GM12878 (cell line): Measurements from ENCODE around the gene CENPA. TPM values are rescaled to one million over a fixed set of nuclear protein-coding genes. Genes with fewer than 3 reads are reported as not detected.
"Not testable (repeated sequence)": the region's sequence is repeated elsewhere in the genome, so short reads cannot be mapped to it uniquely, and the experiment has no call there.

Experiments
- ATAC-seq: fragments of 200-7000 bp; cut with Tn5 transposase; 3 replicates; pipeline ENCODE4 v1.9.1; 2020; ENCODE audit warnings: mild to moderate bottlenecking, moderate library complexity
- BruUV-seq: library from RNA; stranded (reverse); fragments of 400-500 nt; replicated peaks from 2 replicates; lab custom pipeline; 2021; lab: Mats Ljungman, UMichigan
- CTCF ChIA-PET: fragments of 300-600 bp; sonication (Branson Sonifier 250); formaldehyde crosslinking; extraction: SDS; loops from one replicate; lab custom pipeline; 2021; ENCODE audit warnings: inconsistent platforms; lab: Yijun Ruan, JAX
- POLR2A ChIA-PET: fragments of 350-600 bp; formaldehyde crosslinking; extraction: SDS; loops from one replicate; lab custom pipeline; 2021; ENCODE audit warnings: inconsistent platforms; lab: Charles Lee
- RAD21 ChIA-PET: fragments of 300-600 bp; sonication (Branson Sonifier 250); formaldehyde crosslinking; loops from one replicate; lab custom pipeline; 2023; ENCODE audit warnings: antibody characterized with exemption; ENCODE audit not compliant: unreplicated experiment; lab: Charles Lee
- SMC1A ChIA-PET: fragments of 300-600 bp; sonication (Branson Sonifier 250); formaldehyde crosslinking; loops from one replicate; lab custom pipeline; 2023; ENCODE audit not compliant: unreplicated experiment, uncharacterized antibody; lab: Charles Lee
- DNase-seq: peaks from one replicate; pipeline ENCODE4 v3.0.0-alpha.2; 2011; ENCODE audit warnings: low read depth, low spot score
- FAIRE-seq: peaks from 3 replicates; lab custom pipeline; 2011; peaks lifted over from hg19 to GRCh38; lab: Jason Lieb, UNC
- H2AFZ ChIP-seq: 2 replicates; pipeline ENCODE4 v1.6.0; 2011; ENCODE audit warnings: low read depth, low read length, control low read depth; ENCODE audit not compliant: control insufficient read depth
- H3K27ac ChIP-seq: 2 replicates; pipeline ENCODE4 v1.5.1; 2011; ENCODE audit warnings: control low read depth; ENCODE audit not compliant: control insufficient read depth, insufficient read depth
- H3K27me3 ChIP-seq, 2 experiments: replicated peaks in 1 of 2; 2 replicates each; pipeline versions ENCODE4 v1.6.0 to v1.6.1; 2011; ENCODE audit warnings: low read length in 1 of 2; ENCODE audit not compliant: control insufficient read depth in 2 of 2, insufficient read depth in 2 of 2
- H3K36me3 ChIP-seq, 2 experiments: 2 replicates each; pipeline ENCODE4 v1.5.1; 2011; ENCODE audit warnings: low read length in 1 of 2; ENCODE audit not compliant: control insufficient read depth in 2 of 2, insufficient read depth in 2 of 2
- H3K4me1 ChIP-seq: 2 replicates; pipeline ENCODE4 v1.6.1; 2011; ENCODE audit warnings: mild to moderate bottlenecking, low read length, moderate library complexity, mixed read lengths; ENCODE audit not compliant: control insufficient read depth, insufficient read depth
- H3K4me2 ChIP-seq: 2 replicates; pipeline ENCODE4 v1.6.0; 2011; ENCODE audit warnings: control low read depth; ENCODE audit not compliant: control insufficient read depth, insufficient read depth
- H3K4me3 ChIP-seq: fragments of 200-600 bp; sonication (generic); 2 replicates; pipeline ENCODE4 v1.5.1; 2016
- H3K79me2 ChIP-seq: 2 replicates; pipeline ENCODE4 v1.6.0; 2011; ENCODE audit warnings: low read length; ENCODE audit not compliant: control insufficient read depth, insufficient read depth
- H3K9ac ChIP-seq: 2 replicates; pipeline ENCODE4 v1.8.0; 2011; ENCODE audit warnings: low read length, control low read depth, mixed read lengths; ENCODE audit not compliant: control insufficient read depth, insufficient read depth
- H3K9me3 ChIP-seq: replicated peaks from 3 replicates; pipeline ENCODE4 v1.5.1; 2011; ENCODE audit warnings: mild to moderate bottlenecking, low read length; ENCODE audit not compliant: control insufficient read depth, insufficient read depth
- H4K20me1 ChIP-seq: 2 replicates; pipeline ENCODE4 v1.6.0; 2011; ENCODE audit not compliant: control insufficient read depth, insufficient read depth
- CHD4 ChIP-seq: fragments of 200-600 bp; sonication (generic); IDR thresholded peaks from 2 replicates; pipeline ENCODE4 v1.6.1; 2016; ENCODE audit warnings: mild to moderate bottlenecking
- FOS ChIP-seq: IDR thresholded peaks from 3 replicates; pipeline ENCODE4 v1.6.1; 2011; ENCODE audit warnings: borderline replicate concordance; ENCODE audit not compliant: insufficient read length; ENCODE audit errors: extremely low read depth
- FOXM1 ChIP-seq: IDR thresholded peaks from 2 replicates; pipeline ENCODE4 v1.6.1; 2012; ENCODE audit warnings: low read depth, mild to moderate bottlenecking, inconsistent platforms, low read length, moderate library complexity
- NFYA ChIP-seq: IDR thresholded peaks from 2 replicates; pipeline ENCODE4 v1.6.1; 2011; ENCODE audit warnings: low read depth, mild to moderate bottlenecking, low read length, improper control_type of control experiment, borderline replicate concordance
- PAX8 ChIP-seq: fragments of 450-650 bp; IDR thresholded peaks from 2 replicates; pipeline ENCODE4 v1.6.1; 2017; ENCODE audit warnings: mild to moderate bottlenecking, moderate library complexity
- RAD51 ChIP-seq: fragments of 450-650 bp; IDR thresholded peaks from 2 replicates; pipeline ENCODE4 v1.6.1; 2016; ENCODE audit warnings: moderate library complexity, mild to moderate bottlenecking, inconsistent platforms
- RCOR1 ChIP-seq: conservative IDR thresholded peaks from 2 replicates; pipeline ENCODE4 v1.6.1; 2012; ENCODE audit warnings: low read depth, low read length, improper control_type of control experiment
- TCF3 ChIP-seq: IDR thresholded peaks from 2 replicates; pipeline ENCODE4 v1.6.1; 2012; ENCODE audit warnings: low read depth, mild to moderate bottlenecking, low read length, borderline replicate concordance; ENCODE audit not compliant: insufficient read depth
- ZSCAN29 ChIP-seq: fragments of 450-650 bp; IDR thresholded peaks from 2 replicates; pipeline ENCODE4 v1.6.1; 2017; ENCODE audit warnings: mild to moderate bottlenecking, moderate library complexity
- WGBS: methylation state at CpG from one replicate; pipeline ENCODE4 v1.1.6; 2016; ENCODE audit warnings: low lambda C conversion rate; ENCODE audit not compliant: insufficient replicate concordance, insufficient coverage; ENCODE audit errors: missing lambda C conversion rate; 5-methylcytosine and 5-hydroxymethylcytosine counted together
- in situ Hi-C: fragments of 300-500 bp; cut with MboI; formaldehyde crosslinking; loops from 9 replicates; pipeline ENCODE4 v1.14.3; 2018; ENCODE audit warnings: mixed read lengths
- intact Hi-C: fragments of 100-400 bp; cut with micrococcal nuclease; formaldehyde crosslinking; loops from one replicate; pipeline ENCODE4 v1.14.2; 2022; ENCODE audit not compliant: unreplicated experiment
- polyA plus RNA-seq, 11 experiments: library from polyadenylated mRNA; depleted of rRNA in 4 of 11; unstranded in 6 of 11; stranded (reverse) in 5 of 11; fragments of >200 nt; fragmentation: Nextera tagmentation in 4 of 11; fragmentation: Illumina TruSeq in 1 of 11; extraction: Ambion mirVana in 4 of 11; extraction: Trizol in 1 of 11; gene quantifications; 1 replicate in 1 of 11; 2 replicates in 10 of 11; pipeline versions ENCODE4 v1.2.1 to v1.2.3, GENCODE V29; 2011 to 2016; ENCODE audit warnings: inconsistent platforms in 2 of 11, missing spikeins in 2 of 11, low read depth in 1 of 11
- total RNA-seq, 4 experiments: library from RNA; depleted of rRNA in 3 of 4; stranded (reverse); fragments of >200 nt in 3 of 4; fragmentation: Illumina TruSeq in 1 of 4; extraction: Trizol in 1 of 4; gene quantifications; 2 replicates each; pipeline versions ENCODE4 v1.2.1 to v1.2.3, GENCODE V29; 2013 to 2021
- TF ChIP-seq, protein P1 (sequence below): IDR thresholded peaks from 2 replicates; pipeline ENCODE4 v1.6.1; 2011; ENCODE audit warnings: borderline replicate concordance, low read depth, mild to moderate bottlenecking, moderate library complexity, mixed read lengths, low read length; ENCODE audit not compliant: insufficient read depth; ENCODE audit errors: extremely low read length
- TF ChIP-seq, protein P2 (sequence below): fragments of 450-650 bp; IDR thresholded peaks from 2 replicates; pipeline ENCODE4 v1.6.1; 2017; ENCODE audit warnings: mild to moderate bottlenecking, moderate library complexity

The CENPA gene
- total and polyA plus RNA-seq, 10 of the 15 experiments (the other 5 are each of a cell fraction or from before 2014, with no cell fraction given): 8.1 to 66.6 (median 36.7) TPM

DNA sequence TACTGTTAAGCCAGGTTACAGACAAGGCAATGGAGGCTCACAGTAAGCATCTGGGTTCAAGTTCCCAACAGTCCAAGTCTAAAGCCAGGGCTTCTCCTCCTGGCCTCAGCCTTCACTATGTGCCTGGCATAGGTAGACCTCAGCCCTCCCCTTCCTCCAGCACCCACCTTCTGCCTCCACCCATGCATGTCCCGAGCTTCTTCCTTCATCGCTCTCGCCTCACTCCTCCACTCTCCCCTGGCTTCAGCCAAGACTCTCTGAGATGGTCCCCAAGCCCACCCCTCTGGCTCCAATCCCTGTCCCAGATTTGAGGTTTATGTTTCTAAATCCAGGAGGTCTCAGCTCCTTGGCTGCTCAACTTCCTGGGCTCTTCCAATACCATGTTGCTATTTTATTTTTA is 26.9 kb downstream of the CENPA start (continued):
- TF ChIP-seq CHD4: no peak

DNA sequence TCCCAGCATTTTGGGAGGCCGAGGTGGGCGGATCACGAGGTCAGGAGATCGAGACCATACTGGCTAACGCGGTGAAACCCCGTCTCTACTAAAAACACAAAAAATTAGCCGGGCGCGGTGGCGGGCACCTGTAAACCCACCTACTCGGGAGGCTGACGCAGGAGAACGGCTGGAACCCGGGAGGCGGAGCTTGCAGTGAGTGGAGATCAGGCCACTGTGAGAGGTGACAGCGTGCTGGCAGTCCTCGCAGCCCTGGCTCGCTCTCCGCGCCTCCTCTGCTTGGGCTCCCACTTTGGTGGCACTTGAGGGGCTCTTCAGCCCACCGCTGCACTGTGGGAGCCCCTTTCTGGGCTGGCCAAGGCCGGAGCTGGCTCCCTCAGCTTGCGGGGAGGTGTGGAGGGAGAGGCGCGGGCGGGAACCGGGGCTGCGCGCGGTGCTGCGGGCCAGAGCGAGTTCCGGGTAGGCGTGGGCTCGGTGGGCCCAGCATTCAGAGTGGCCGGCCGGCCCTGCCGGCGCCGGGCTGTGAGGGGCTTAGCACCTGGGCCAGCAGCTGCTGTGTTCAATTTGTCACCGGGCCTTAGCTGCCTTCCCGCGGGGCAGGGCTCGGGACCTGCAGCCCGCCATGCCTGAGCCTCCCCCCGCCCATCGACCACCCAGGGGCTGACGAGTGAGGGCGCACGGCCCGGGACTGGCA is 28.4 kb downstream of the CENPA start:
- SMC1A ChIA-PET, ATAC-seq, CTCF ChIA-PET, H3K36me3 ChIP-seq, FAIRE-seq, POLR2A ChIA-PET, H3K9ac ChIP-seq, DNase-seq, intact Hi-C loops, H3K9me3 ChIP-seq, H3K4me3 ChIP-seq, H4K20me1 ChIP-seq, H3K27ac ChIP-seq, BruUV-seq, H2AFZ ChIP-seq, in situ Hi-C loops, H3K27me3 ChIP-seq, H3K4me1 ChIP-seq, RAD21 ChIA-PET, H3K79me2 ChIP-seq, H3K4me2 ChIP-seq: not testable (repeated sequence)
- 80% methylated on average over 44 of the region's 52 CpGs for WGBS

DNA sequence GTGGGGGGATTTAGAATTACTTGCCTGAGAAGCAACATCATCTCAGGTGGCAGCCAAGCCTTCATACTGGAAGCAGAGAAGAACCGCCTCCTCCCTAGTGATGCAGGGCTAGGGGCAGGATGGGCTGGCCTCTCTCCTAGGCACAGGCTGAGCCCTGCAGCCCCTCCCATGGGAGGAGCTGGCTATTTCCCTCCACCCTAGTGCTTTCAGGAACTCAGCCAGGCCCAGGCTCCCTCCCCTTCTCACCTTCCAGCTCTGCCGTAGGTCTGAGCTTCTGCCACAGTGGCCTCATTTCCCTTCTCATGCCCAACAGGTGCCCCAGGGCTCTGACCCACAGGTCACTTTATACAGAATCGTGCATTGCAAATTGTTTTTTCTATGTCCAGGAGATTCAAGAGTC is 31.0 kb downstream of the CENPA start:
- H2AFZ ChIP-seq: no peak overlapping the region
- no peaks in the 10 kb centered on the region for H3K79me2 ChIP-seq
- BruUV-seq: no TSS peak
- no peak overlapping the region for H3K4me3 ChIP-seq
- ATAC-seq: no peak
- intact Hi-C loops: no loop called here
- H3K36me3 ChIP-seq: no peaks in the 10 kb centered on the region
- WGBS: 67% methylated on average over 3 of the region's 3 CpGs
- H3K9me3 ChIP-seq: no peaks in the 10 kb centered on the region
- FAIRE-seq: no peak
- H3K27ac ChIP-seq: no peak overlapping the region
- ChIA-PET POLR2A (interaction anchor here (0.6 kb wide), 1 partner anchor 91 kb away, joined by 4 read pairs; no protein-coding TSS in a partner anchor), SMC1A (no interaction called here), RAD21 (no interaction called here), CTCF (no interaction called here)
- H3K4me1 ChIP-seq: no peaks in the 10 kb centered on the region
- in situ Hi-C loops: no loop called here
- H4K20me1 ChIP-seq: no peaks in the 10 kb centered on the region
- H3K27me3 ChIP-seq: no peaks in the 10 kb centered on the region
- no peak overlapping the region for H3K4me2 ChIP-seq
- H3K9ac ChIP-seq: no peak overlapping the region
- DNase-seq: no peak
- TF ChIP-seq FOXM1 (no peak), ZSCAN29 (no peak), RAD51 (no peak), TCF3 (no peak), PAX8 (no peak), FOS (no peak), RCOR1 (no peak), NFYA (no peak)
- TF ChIP-seq, protein P1, sequence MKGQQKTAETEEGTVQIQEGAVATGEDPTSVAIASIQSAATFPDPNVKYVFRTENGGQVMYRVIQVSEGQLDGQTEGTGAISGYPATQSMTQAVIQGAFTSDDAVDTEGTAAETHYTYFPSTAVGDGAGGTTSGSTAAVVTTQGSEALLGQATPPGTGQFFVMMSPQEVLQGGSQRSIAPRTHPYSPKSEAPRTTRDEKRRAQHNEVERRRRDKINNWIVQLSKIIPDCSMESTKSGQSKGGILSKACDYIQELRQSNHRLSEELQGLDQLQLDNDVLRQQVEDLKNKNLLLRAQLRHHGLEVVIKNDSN: no peak
- TF ChIP-seq, protein P2, sequence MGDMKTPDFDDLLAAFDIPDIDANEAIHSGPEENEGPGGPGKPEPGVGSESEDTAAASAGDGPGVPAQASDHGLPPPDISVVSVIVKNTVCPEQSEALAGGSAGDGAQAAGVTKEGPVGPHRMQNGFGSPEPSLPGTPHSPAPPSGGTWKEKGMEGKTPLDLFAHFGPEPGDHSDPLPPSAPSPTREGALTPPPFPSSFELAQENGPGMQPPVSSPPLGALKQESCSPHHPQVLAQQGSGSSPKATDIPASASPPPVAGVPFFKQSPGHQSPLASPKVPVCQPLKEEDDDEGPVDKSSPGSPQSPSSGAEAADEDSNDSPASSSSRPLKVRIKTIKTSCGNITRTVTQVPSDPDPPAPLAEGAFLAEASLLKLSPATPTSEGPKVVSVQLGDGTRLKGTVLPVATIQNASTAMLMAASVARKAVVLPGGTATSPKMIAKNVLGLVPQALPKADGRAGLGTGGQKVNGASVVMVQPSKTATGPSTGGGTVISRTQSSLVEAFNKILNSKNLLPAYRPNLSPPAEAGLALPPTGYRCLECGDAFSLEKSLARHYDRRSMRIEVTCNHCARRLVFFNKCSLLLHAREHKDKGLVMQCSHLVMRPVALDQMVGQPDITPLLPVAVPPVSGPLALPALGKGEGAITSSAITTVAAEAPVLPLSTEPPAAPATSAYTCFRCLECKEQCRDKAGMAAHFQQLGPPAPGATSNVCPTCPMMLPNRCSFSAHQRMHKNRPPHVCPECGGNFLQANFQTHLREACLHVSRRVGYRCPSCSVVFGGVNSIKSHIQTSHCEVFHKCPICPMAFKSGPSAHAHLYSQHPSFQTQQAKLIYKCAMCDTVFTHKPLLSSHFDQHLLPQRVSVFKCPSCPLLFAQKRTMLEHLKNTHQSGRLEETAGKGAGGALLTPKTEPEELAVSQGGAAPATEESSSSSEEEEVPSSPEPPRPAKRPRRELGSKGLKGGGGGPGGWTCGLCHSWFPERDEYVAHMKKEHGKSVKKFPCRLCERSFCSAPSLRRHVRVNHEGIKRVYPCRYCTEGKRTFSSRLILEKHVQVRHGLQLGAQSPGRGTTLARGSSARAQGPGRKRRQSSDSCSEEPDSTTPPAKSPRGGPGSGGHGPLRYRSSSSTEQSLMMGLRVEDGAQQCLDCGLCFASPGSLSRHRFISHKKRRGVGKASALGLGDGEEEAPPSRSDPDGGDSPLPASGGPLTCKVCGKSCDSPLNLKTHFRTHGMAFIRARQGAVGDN: no peak
